OCI-LY7 (cell line): ENCODE results near the gene PROM2. TPM values are rescaled to one million over a fixed set of nuclear protein-coding genes. Genes with fewer than 3 reads are reported as not detected.

ENCODE experiments used
- BruUV-seq: library from RNA; stranded (reverse); fragments of 400-500 nt; replicated peaks from 2 replicates; lab custom pipeline; 2021; lab: Mats Ljungman, UMichigan
- CTCF ChIA-PET: fragments of 300-600 bp; sonication (Branson Sonifier 250); formaldehyde crosslinking; loops from one replicate; lab custom pipeline; 2022; ENCODE audit warnings: antibody characterized with exemption; ENCODE audit not compliant: unreplicated experiment; lab: Charles Lee
- POLR2A ChIA-PET: fragments of 300-600 bp; sonication (Branson Sonifier 250); formaldehyde crosslinking; loops from one replicate; lab custom pipeline; 2022; ENCODE audit warnings: antibody characterized with exemption; lab: Charles Lee
- DNase-seq: peaks from one replicate; pipeline ENCODE4 v3.0.0-alpha.2; 2015; ENCODE audit warnings: low spot score
- H2AFZ ChIP-seq: fragments of 200-600 bp; sonication (generic), shearing (Covaris generic); 2 replicates; pipeline ENCODE4 v1.6.1; 2014; ENCODE audit warnings: mild to moderate bottlenecking, antibody characterized with exemption, low read length, moderate library complexity
- H3K27ac ChIP-seq: fragments of 200-600 bp; sonication (generic); 2 replicates; pipeline ENCODE4 v1.5.1; 2014; ENCODE audit warnings: mixed run types, low read depth, mild to moderate bottlenecking, moderate library complexity, low read length, inconsistent platforms; ENCODE audit not compliant: poor library complexity, severe bottlenecking
- H3K36me3 ChIP-seq: fragments of 200-600 bp; sonication (generic); 2 replicates; pipeline ENCODE4 v1.6.1; 2014; ENCODE audit warnings: mild to moderate bottlenecking, antibody characterized with exemption, low read length, moderate library complexity, mixed read lengths; ENCODE audit not compliant: insufficient read depth
- H3K4me1 ChIP-seq: fragments of 200-600 bp; sonication (generic); 2 replicates; pipeline ENCODE4 v1.5.1; 2014; ENCODE audit warnings: mild to moderate bottlenecking, low read length; ENCODE audit not compliant: insufficient read depth, poor library complexity, severe bottlenecking
- H3K4me2 ChIP-seq: fragments of 200-600 bp; sonication (generic); 2 replicates; pipeline ENCODE4 v1.6.1; 2014; ENCODE audit warnings: mild to moderate bottlenecking, low read length
- H3K4me3 ChIP-seq: fragments of 200-600 bp; sonication (generic); 2 replicates; pipeline ENCODE4 v1.5.1; 2014; ENCODE audit warnings: mild to moderate bottlenecking, low read depth, low read length; ENCODE audit not compliant: poor library complexity, severe bottlenecking
- H3K79me2 ChIP-seq: fragments of 200-600 bp; sonication (generic); 2 replicates; pipeline ENCODE4 v1.6.1; 2016; ENCODE audit warnings: low read depth, mild to moderate bottlenecking, low read length, moderate library complexity, mixed read lengths; ENCODE audit not compliant: insufficient read depth
- H3K9me2 ChIP-seq: fragments of 200-600 bp; sonication (generic); 2 replicates; pipeline ENCODE4 v1.6.1; 2016; ENCODE audit warnings: mild to moderate bottlenecking, low read length, mixed read lengths; ENCODE audit not compliant: insufficient read depth
- H3K9me3 ChIP-seq: fragments of 200-600 bp; sonication (generic); 2 replicates; pipeline ENCODE4 v1.6.1; 2014; ENCODE audit warnings: mild to moderate bottlenecking, mixed run types, low read length, mixed read lengths
- H4K20me1 ChIP-seq: fragments of 200-600 bp; sonication (generic); 2 replicates; pipeline ENCODE4 v1.6.1; 2014; ENCODE audit warnings: mild to moderate bottlenecking, antibody characterized with exemption, low read length, moderate library complexity, mixed read lengths; ENCODE audit not compliant: insufficient read depth
- CTCF ChIP-seq: fragments of 200-600 bp; sonication (generic); conservative IDR thresholded peaks from 2 replicates; pipeline ENCODE4 v1.5.1; 2014; ENCODE audit warnings: mild to moderate bottlenecking, antibody characterized with exemption, low read length, moderate library complexity, mixed read lengths
- EZH2phosphoT487 ChIP-seq: fragments of 200-600 bp; sonication (generic); IDR thresholded peaks from 2 replicates; pipeline ENCODE4 v1.6.1; 2018; ENCODE audit warnings: low read depth, borderline replicate concordance, mild to moderate bottlenecking, mixed run types, antibody characterized with exemption, low read length, moderate library complexity, mixed read lengths
- intact Hi-C: fragments of 100-400 bp; cut with micrococcal nuclease; formaldehyde crosslinking; loops from one replicate; pipeline ENCODE4 v1.10.0; 2022; ENCODE audit not compliant: unreplicated experiment
- total RNA-seq, 2 experiments: library from RNA; depleted of rRNA in 1 of 2; stranded (reverse); fragments of >200 nt in 1 of 2; shearing (Covaris generic) in 1 of 2; gene quantifications; 2 replicates each; pipeline ENCODE4 v1.2.3, GENCODE V29; 2014 to 2022

PROM2 gene
- total RNA-seq, 2 experiments from 2014 or later, result 0.47 TPM; not detected in 1

GRCh38 chr2:95260028-95261023, 13.9 kb upstream of the PROM2 start:
- Histone ChIP-seq H2AFZ (no peak overlapping the region), H3K9me2 (no peaks in the 10 kb centered on the region), H3K4me2 (no peak overlapping the region), H3K36me3 (no peaks in the 10 kb centered on the region), H4K20me1 (no peaks in the 10 kb centered on the region), H3K27ac (no peak overlapping the region), H3K4me3 (no peak overlapping the region), H3K4me1 (no peaks in the 10 kb centered on the region), H3K9me3 (no peaks in the 10 kb centered on the region), H3K79me2 (no peaks in the 10 kb centered on the region)
- no peak for DNase-seq
- no TSS peak for BruUV-seq
- TF ChIP-seq CTCF (no peak), EZH2phosphoT487 (no peak)
- POLR2A ChIA-PET, result no interaction called here
- CTCF ChIA-PET, result no interaction called here
- intact Hi-C loops, result no loop called here

- Histone ChIP-seq H3K36me3 (no peaks in the 10 kb centered on the region), H3K79me2 (no peaks in the 10 kb centered on the region), H3K9me2 (no peaks in the 10 kb centered on the region), H3K27ac (no peak overlapping the region), H2AFZ (no peak overlapping the region), H3K9me3 (no peaks in the 10 kb centered on the region), H3K4me3 (no peak overlapping the region), H3K4me2 (no peak overlapping the region), H4K20me1 (no peaks in the 10 kb centered on the region), H3K4me1 (no peaks in the 10 kb centered on the region)
- TF ChIP-seq EZH2phosphoT487, result no peak
- no peak for TF ChIP-seq CTCF
- ChIA-PET CTCF (no interaction called here), POLR2A (interaction anchor here (0.5 kb wide), 1 partner anchor 57 kb away, joined by 3 read pairs; no protein-coding TSS in a partner anchor)
- no peak for DNase-seq
- intact Hi-C loops, result no loop called here
- BruUV-seq, result no TSS peak
Measured at GRCh38 chr2:95261602-95262001, 12.6 kb upstream of the PROM2 start.
